Measurements from ENCODE around the gene MBD3.

MBD3 gene

GRCh38 chr19:1619094-1619439, 26.4 kb upstream of the MBD3 start:
- no peak for DNase-seq (ENCODE audit: low read depth)

GRCh38 chr19:1618157-1619093, 25.8 kb upstream of the MBD3 start:
- no peak for DNase-seq (ENCODE audit: low read depth)

GRCh38 chr19:1616875-1617274, 24.2 kb upstream of the MBD3 start:
- no peak for DNase-seq (ENCODE audit: low read depth)

GRCh38 chr19:1616396-1616795, 23.7 kb upstream of the MBD3 start:
- DNase-seq (ENCODE audit: low read depth) = no peak

GRCh38 chr19:1615156-1615765, 22.6 kb upstream of the MBD3 start:
- no peak for DNase-seq (ENCODE audit: low read depth)

- DNase-seq (ENCODE audit: low read depth) = no peak
These were observed 21.3 kb upstream of the MBD3 start for GRCh38 chr19:1613808-1614570.

- DNase-seq (ENCODE audit: low read depth) = no peak
These were observed 20.5 kb upstream of the MBD3 start for GRCh38 chr19:1613146-1613545.

- DNase-seq (ENCODE audit: low read depth) = no peak
These were observed 19.7 kb upstream of the MBD3 start for GRCh38 chr19:1612114-1613086.

GRCh38 chr19:1611353-1611752, 18.7 kb upstream of the MBD3 start:
- no peak for DNase-seq (ENCODE audit: low read depth)

- DNase-seq (ENCODE audit: low read depth) = no peak
These were observed 17.9 kb upstream of the MBD3 start for GRCh38 chr19:1610579-1610978.

- DNase-seq (ENCODE audit: low read depth) = no peak
These were observed 17.2 kb upstream of the MBD3 start for GRCh38 chr19:1609680-1610474.

GRCh38 chr19:1609103-1609396, 16.4 kb upstream of the MBD3 start:
- no peak for DNase-seq (ENCODE audit: low read depth)

GRCh38 chr19:1608359-1609102, 15.9 kb upstream of the MBD3 start:
- no peak for DNase-seq (ENCODE audit: low read depth)

- DNase-seq (ENCODE audit: low read depth) = no peak
These were observed 13.5 kb upstream of the MBD3 start for GRCh38 chr19:1606138-1606651.

GRCh38 chr19:1605236-1606137, 12.8 kb upstream of the MBD3 start, which contains the start of gene UQCR11:
Gene UQCR11 (minus strand): TSS chr19:1605462. CDS start chr19:1605409, 53 bp downstream.
- DNase-seq (ENCODE audit: low read depth) = peak; percentile 92

- DNase-seq (ENCODE audit: low read depth) = no peak
These were observed 9.5 kb upstream of the MBD3 start for GRCh38 chr19:1602091-1602707.

GRCh38 chr19:1601613-1602064, 9.0 kb upstream of the MBD3 start:
- DNase-seq (ENCODE audit: low read depth) = no peak

GRCh38 chr19:1599460-1599846, 6.8 kb upstream of the MBD3 start:
- DNase-seq (ENCODE audit: low read depth) = no peak

Measured in fibroblast of the conjunctiva (primary cell).